SKM-1 treated with dmso at 0.1 percent for 144 hours (cell line): Measurements from ENCODE around the gene CES4A.
"Not testable (repeated sequence)": the region's sequence is repeated elsewhere in the genome, so short reads cannot be mapped to it uniquely, and the experiment has no call there.

Experiments
- DNase-seq: peaks from one replicate; lab custom pipeline; 2025; ENCODE audit not compliant: unreplicated experiment; lab: John Stamatoyannopoulos, UW

The CES4A gene

GRCh38 chr16:66988197-66988788, at the start of gene CES4A:
CES4A (plus strand) TSS chr16:66988589; CDS start chr16:66988773, 184 bp downstream.
- DNase-seq = no peak

DNA sequence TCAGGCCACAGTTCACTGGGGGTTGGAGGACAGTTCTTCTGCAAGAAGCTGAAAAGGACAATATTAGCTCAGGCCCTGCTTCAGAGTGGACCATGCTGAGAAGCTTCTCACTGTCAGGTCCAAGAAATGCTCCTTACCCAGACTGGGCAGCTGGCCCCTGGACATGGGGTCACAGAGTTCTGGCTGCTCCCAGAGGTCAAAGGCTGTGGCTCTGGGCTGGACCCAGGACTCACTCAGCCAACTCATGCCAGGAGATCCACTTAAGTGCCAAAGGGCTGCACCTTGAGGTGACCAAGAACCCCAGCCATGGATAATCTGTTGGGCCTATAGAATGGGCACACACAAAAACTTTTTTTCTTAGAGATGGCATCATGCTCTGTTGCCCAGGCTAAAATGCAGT, 49.0 kb upstream of the CES4A start:
- no peak for DNase-seq

DNA sequence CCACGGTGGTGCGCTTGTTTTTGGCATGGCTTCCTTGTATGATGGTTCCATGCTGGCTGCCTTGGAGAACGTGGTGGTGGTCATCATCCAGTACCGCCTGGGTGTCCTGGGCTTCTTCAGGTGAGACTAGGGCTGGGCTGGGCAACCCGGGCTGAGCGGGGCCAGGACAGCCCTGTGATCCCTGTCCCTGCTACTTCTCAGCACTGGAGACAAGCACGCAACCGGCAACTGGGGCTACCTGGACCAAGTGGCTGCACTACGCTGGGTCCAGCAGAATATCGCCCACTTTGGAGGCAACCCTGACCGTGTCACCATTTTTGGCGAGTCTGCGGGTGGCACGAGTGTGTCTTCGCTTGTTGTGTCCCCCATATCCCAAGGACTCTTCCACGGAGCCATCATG, 48.2 kb upstream of the CES4A start:
- no peak for DNase-seq

GRCh38 chr16:66942981-66943380, 45.4 kb upstream of the CES4A start:
- no peak for DNase-seq

- DNase-seq = no peak
Measured at GRCh38 chr16:66943426-66944053, 44.8 kb upstream of the CES4A start.

GRCh38 chr16:66944054-66944441, 44.3 kb upstream of the CES4A start:
- no peak for DNase-seq

GRCh38 chr16:66944971-66945370, 43.4 kb upstream of the CES4A start:
- DNase-seq = not testable (repeated sequence)

- no peak for DNase-seq
Measured at GRCh38 chr16:66945939-66946338, 42.5 kb upstream of the CES4A start.

- DNase-seq = no peak
Measured at GRCh38 chr16:66946541-66946940, 41.8 kb upstream of the CES4A start.

GRCh38 chr16:66946974-66947301, 41.5 kb upstream of the CES4A start:
- DNase-seq = no peak

DNA sequence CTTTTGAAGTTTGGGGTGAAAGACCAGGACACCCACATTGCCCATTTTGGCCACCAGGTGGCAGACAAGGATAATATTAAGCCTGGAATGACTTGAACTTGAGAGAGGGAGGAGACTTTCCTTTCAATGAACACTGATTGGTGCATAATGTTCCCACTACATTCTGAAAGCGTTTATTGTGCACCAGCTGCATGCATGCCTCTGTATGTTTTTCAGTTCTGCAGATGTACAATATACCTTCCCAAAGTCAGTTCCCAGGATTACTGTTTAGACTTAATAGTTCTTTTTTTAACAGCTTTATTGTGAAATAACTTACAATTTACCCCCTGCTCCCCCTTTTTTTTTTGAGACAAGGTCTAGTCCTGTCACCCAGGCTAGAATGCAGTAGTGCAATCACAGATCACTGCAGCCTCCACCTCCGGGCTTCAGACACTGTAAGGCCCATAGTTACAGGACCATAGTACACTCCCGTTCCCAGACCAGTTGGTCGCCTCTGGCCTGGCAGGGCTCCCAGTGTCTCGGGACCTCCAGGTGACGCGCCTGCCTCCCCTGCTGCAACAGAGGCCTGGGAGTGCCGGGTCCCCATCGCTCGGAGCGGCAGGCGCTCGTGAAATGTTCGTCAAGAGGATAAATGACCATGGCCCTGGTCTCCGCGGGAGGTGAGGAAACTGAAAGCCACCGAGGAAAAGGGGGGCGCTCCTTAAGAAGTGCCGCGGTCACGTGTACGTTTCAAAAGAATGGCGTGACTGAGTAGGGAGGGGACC, 40.9 kb upstream of the CES4A start:
- DNase-seq = peak; percentile 90

DNA sequence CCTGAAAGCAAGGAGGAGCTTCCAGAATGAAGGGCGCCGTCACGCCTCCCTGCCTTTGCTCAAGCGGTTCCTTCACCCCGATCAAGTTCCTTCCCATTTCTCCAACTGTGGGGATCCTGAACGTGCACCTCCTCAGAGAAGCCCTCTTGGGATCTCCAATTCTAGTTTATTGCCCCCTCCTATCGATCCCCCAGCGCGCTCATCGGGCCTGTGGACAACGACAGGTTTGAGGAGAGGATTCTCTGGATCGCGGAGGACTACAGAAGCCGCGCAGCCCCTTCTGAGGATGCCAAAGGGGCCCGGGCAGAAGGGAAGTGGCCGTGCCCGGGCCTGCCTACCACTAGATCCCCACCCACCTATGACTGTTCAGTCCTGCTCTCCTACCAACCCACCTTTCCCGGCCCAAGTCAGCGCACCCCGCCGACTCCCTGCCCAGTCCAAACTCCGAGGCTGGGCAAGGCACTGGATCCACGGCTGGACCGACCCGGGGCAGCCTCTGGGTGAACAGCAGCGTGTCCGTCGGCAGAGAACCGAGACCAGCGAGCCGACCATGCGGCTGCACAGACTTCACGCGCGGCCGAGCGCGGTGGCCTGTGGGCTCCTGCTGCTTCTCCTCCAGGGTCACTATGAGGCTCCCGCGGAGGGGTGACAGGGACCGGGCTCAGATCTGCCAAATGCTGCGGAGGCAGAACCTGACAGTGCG, 40.1 kb upstream of the CES4A start:
- no peak for DNase-seq

- DNase-seq = no peak
Measured at GRCh38 chr16:66948837-66949225, 39.6 kb upstream of the CES4A start.

DNA sequence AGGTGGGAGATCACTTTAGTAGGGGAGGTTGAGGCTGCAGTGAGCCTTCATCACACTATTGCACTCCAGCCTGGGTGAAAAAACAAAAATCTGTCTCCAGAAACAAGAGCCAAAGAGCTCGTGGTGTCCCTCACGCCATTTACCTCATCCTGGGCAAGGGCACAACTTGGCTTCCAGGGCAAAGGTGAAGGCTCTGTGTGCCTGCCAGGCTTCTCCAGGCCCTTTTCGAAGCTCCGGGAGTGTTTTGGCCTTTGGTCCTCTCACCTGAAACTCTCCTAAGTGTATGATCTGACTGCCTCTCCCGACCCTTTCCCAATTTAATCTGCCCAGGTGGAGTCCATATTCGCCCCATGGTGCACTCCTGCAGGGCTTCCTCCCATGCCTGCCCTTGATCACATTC, 38.9 kb upstream of the CES4A start:
- DNase-seq = no peak

DNA sequence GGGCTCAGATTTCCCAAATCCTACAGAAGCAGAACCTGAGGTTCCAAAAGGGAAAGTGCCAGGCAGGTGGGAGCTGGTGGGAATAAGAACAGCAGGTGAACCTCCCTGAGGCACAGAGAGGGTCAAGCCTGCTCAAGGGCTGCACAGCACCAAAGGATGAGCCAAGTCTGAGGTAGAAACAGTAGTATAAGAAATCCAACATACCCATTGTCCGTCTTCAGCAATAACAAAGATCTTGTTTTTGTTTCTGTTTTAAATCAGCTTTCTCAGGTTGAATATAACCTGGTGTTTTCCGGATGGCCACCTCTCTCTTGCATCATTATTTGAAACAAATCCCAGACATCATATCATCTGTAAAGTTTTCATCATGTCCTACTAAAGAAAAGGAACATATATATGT, 38.0 kb upstream of the CES4A start:
- DNase-seq = no peak

DNA sequence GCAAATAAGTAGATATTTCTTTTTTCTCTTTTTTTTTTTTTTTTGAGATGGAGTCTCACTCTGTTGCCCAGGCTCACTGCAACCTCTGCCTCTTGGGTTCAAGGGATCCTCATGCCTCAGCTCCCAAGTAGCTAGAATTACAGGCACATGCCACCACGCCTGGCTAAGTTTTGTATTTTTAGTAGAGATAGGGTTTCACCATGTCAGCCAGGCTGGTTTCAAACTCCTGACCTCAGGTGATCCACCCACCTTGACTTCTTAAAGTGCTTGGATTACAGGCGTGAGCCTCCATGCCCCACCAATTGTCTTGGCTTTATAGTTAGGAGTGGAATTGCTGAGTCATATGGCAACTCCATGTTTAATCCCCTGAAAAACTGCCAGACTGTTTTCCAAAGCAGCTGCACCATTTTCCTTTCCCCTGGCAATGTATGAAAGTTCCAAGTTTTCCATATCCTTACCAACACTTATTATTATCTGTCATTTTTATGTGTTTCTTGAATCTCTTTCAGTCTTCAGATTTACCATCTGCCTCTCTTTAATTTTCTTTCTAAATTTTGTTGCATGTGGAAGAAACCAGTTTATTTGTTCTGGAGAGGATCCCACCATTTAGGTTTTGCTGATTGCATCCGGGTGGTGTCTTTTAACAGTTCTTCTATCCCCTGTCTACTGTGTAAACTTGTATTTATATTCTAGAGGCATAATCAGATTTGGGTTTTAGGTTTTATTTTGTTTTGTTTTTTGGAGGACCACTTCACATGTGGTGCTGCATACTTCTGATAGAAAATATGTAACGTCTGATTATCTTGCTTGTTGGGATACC, 37.2 kb upstream of the CES4A start:
- DNase-seq = no peak

DNA sequence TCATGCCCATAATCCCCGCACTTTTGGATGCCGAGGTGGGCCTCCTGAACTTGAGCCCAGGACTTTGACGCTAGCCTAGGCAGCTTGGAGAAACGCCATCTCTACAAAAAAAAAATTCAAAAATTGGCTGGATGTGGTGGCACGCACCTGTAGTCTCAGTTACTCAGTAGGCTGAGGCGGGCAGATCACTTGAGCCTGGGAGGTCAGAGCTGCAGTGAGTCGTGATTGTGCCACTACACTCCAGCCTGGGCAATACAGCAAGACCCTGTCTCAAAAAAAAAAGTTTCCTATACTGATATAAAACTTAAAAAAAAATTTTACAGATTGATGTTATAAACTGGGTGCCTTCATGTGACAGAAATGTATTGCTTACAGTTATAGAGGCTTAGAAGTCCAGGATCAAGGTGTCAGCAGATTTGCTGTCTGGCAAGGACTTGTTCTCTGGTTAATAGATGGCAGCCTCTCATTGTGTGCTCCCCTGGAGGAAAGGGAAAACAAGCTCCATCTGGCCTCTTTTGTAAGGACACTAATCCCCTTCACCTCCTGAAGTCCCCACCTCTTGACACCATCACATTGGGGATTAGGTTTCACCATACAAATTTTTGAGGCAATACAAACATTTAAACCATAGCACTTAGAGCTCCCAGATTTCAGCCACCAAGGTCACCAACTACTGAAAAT, 35.8 kb upstream of the CES4A start:
- no peak for DNase-seq

DNA sequence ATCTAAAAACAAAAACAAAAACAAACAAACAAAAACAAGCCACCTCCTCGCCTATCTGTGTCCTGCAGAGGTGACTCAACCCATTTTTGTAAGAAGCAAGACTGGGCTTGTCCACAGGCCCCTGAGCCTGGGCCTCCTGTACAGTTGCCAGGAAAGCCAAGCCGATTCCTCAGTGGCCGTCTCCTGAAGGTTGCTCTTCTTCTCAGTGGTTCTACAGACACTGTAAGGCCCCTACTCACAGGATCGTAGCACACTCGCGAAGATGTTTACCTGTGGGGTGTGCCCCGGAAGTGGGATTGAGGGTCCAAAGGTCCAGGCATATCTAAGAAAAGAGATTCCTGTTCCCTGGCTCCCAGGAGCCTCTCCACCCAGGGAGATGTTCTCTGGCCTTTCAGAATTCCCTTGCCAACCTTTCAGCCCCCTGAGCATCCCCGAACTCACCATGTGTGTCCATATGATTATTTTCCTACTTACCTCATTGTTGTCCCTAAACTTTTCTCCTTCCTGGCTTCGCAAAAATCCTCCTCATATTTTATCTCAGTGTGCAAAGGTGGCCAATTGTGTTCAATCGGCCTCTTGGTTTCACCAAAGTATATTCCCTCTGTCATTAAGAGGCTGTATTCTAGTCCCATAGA, 34.8 kb upstream of the CES4A start:
- DNase-seq = no peak

DNA sequence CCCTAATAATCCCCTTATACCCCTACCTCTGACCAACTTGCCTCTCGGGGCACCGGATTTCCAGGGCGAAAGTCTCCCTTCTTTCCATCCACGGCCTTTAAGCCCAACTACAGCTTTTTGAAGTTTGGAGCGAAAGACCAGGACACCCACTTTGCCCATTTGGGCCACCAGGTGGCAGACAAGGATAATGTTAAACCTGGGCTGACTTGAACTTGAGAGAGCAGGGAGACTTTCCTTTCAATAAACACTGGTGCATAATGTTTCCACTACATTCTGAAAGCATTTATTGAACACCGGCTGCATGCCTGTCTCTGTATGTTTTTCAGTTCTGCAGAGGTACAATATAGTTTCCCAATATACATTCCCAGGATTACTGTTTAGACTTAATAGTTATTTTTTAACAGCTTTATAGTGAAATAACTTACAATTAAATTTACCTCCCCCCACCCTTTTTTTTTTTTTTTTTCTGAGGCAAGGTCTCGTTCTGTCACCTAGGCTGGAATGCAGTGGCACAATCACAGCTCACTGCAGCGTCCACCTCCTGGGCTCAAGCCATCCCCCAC, 34.2 kb upstream of the CES4A start:
- peak; percentile 64 for DNase-seq
